Measurements from ENCODE around the gene DNAJC28. TPM values are rescaled to one million over a fixed set of nuclear protein-coding genes. Genes with fewer than 3 reads are reported as not detected.

Gene DNAJC28
- total RNA-seq, 1 experiment from 2014 or later: 3.5 TPM

DNA sequence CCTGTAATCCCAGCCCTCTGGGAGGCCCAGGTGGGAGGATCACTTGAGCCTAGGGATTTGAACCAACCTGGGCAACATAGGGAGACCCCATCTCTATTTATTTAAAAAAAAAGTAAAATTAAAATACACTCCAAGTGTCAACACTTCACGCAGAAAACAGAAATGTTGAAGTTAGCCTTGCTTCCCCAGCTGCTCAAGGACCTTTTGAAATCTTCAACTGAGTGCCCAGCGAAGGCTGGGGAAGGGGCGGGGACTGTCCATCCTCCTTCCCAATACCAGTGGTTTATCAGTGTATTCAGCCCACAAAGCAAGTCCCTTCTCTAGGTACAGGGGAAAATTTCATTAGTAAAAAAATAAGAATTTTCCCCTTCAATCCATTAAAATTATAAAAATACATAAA is 2.2 kb upstream of the DNAJC28 start (continued):
- TF ChIP-seq ESRRA (CRISPR knock-in tag; IDR thresholded peaks at IDR 0.05; ENCODE audit: borderline replicate concordance): no peak
- TF ChIP-seq SMAD4 (CRISPR knock-in tag; IDR thresholded peaks at IDR 0.05): no peak
- TF ChIP-seq NR2C2 (CRISPR knock-in tag; IDR thresholded peaks at IDR 0.05): no peak

- TF ChIP-seq CTCF (IDR thresholded peaks at IDR 0.05) (no peak), SMAD3 (CRISPR knock-in tag; IDR thresholded peaks at IDR 0.05; ENCODE audit: borderline replicate concordance) (no peak), ZNF425 (CRISPR knock-in tag; conservative IDR thresholded peaks at IDR 0.05) (no peak), TEAD4 (CRISPR knock-in tag; IDR thresholded peaks at IDR 0.05) (no peak), HMGA2 (CRISPR knock-in tag; IDR thresholded peaks at IDR 0.05) (no peak)
- TF ChIP-seq, protein P1, sequence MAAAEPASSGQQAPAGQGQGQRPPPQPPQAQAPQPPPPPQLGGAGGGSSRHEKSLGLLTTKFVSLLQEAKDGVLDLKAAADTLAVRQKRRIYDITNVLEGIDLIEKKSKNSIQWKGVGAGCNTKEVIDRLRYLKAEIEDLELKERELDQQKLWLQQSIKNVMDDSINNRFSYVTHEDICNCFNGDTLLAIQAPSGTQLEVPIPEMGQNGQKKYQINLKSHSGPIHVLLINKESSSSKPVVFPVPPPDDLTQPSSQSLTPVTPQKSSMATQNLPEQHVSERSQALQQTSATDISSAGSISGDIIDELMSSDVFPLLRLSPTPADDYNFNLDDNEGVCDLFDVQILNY (CRISPR knock-in tag; IDR thresholded peaks at IDR 0.05): no peak
- DNase-seq (ENCODE audit: low spot score): no peak
- H3K36me3 Mint-ChIP-seq: peaks cover 12% of the 10 kb centered on the region
- peaks cover 24% of the 10 kb centered on the region for H3K4me1 Mint-ChIP-seq
- H3K9me3 Mint-ChIP-seq: no peaks in the 10 kb centered on the region
- peak overlapping the region; percentile 90 for H3K4me3 Mint-ChIP-seq
- H3K27ac Mint-ChIP-seq: no peak overlapping the region
- POLR2A ChIA-PET: interaction anchor here (0.7 kb wide), 1 partner anchor 33 kb away, joined by 4 read pairs; no protein-coding TSS in a partner anchor
- ATAC-seq: no peak
- H3K27me3 Mint-ChIP-seq (ENCODE audit: low read depth): peaks cover 3% of the 10 kb centered on the region; the same call in 1 of the 2 replicates
- CTCF ChIA-PET: no interaction called here
Measured at GRCh38 chr21:33492571-33492970, 1.1 kb upstream of the DNAJC28 start.

- 0 out of 2 replicates have a peak, but pooled peaks cover under 1% of the 10 kb centered on the region for H3K27me3 Mint-ChIP-seq (ENCODE audit: low read depth)
- peaks cover 12% of the 10 kb centered on the region for H3K36me3 Mint-ChIP-seq
- DNase-seq (ENCODE audit: low spot score) (no peak), ATAC-seq (no peak)
- peak overlapping the region; percentile 23; the same call in 1 of the 2 replicates for H3K27ac Mint-ChIP-seq
- ChIA-PET POLR2A (interaction anchor here (0.8 to 1.7 kb wide), 2 partner anchors 11 to 97 kb away, joined by 3 to 15 read pairs; partner anchors contain the start of genes DONSON and TMEM50B), CTCF (interaction anchor here (0.6 to 2.5 kb wide), 7 partner anchors 9 to 166 kb away, joined by 3 to 14 read pairs (median 4); partner anchors contain the start of genes IFNAR1 and TMEM50B)
- no peaks in the 10 kb centered on the region for H3K9me3 Mint-ChIP-seq
- H3K4me1 Mint-ChIP-seq: peaks cover 15% of the 10 kb centered on the region
- TF ChIP-seq FOXP1 (CRISPR knock-in tag; IDR thresholded peaks at IDR 0.05; ENCODE audit: borderline replicate concordance) (no peak), FOXK1 (CRISPR knock-in tag; IDR thresholded peaks at IDR 0.05) (0 out of 2 replicates have a peak, but pooled peaks have one; percentile 3)
- peak overlapping the region; percentile 90 for H3K4me3 Mint-ChIP-seq
Measured at GRCh38 chr21:33490991-33491372, 534 bp downstream of the DNAJC28 start.

DNA sequence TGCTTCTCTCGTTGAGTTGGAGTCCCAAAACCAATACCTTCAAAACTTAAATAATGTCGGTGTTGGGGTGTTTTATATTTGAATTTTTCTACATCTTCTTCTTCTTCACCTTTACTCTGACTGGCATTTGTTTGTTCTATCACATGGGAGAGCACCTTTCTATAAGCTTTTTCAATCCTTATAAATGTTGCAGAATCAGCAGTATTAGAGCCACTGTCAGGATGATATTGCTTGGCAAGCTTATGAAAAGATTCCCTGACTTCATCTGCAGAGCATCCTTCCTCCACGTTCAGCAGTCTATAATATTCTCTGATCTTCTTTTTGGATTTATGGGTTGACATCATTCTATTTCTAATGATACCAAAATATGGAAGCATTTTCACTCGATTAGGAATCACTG is 2.6 kb downstream of the DNAJC28 start:
- CTCF ChIA-PET: no interaction called here
- TF ChIP-seq ATF2 (CRISPR knock-in tag; IDR thresholded peaks at IDR 0.05; ENCODE audit: borderline replicate concordance, low read depth): no peak
- TF ChIP-seq ZNF263 (CRISPR knock-in tag; IDR thresholded peaks at IDR 0.05; ENCODE audit: low read depth): no peak
- no peak for TF ChIP-seq MXD4 (CRISPR knock-in tag; IDR thresholded peaks at IDR 0.05; ENCODE audit: borderline replicate concordance)
- TF ChIP-seq ATF6 (CRISPR knock-in tag; IDR thresholded peaks at IDR 0.05): no peak
- TF ChIP-seq, protein P2, sequence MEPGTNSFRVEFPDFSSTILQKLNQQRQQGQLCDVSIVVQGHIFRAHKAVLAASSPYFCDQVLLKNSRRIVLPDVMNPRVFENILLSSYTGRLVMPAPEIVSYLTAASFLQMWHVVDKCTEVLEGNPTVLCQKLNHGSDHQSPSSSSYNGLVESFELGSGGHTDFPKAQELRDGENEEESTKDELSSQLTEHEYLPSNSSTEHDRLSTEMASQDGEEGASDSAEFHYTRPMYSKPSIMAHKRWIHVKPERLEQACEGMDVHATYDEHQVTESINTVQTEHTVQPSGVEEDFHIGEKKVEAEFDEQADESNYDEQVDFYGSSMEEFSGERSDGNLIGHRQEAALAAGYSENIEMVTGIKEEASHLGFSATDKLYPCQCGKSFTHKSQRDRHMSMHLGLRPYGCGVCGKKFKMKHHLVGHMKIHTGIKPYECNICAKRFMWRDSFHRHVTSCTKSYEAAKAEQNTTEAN (CRISPR knock-in tag; IDR thresholded peaks at IDR 0.05): no peak
- no peak for TF ChIP-seq SP1 (CRISPR knock-in tag; conservative IDR thresholded peaks at IDR 0.05)
- no peak for TF ChIP-seq HMGA2 (CRISPR knock-in tag; IDR thresholded peaks at IDR 0.05)
- no peak for TF ChIP-seq KAT7 (CRISPR knock-in tag; IDR thresholded peaks at IDR 0.05; ENCODE audit: borderline replicate concordance)
- TF ChIP-seq, protein P3, sequence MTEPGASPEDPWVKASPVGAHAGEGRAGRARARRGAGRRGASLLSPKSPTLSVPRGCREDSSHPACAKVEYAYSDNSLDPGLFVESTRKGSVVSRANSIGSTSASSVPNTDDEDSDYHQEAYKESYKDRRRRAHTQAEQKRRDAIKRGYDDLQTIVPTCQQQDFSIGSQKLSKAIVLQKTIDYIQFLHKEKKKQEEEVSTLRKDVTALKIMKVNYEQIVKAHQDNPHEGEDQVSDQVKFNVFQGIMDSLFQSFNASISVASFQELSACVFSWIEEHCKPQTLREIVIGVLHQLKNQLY (CRISPR knock-in tag; IDR thresholded peaks at IDR 0.05): no peak
- no peak for TF ChIP-seq ZNF138 (CRISPR knock-in tag; conservative IDR thresholded peaks at IDR 0.05)

More for the DNA sequence above, 2.6 kb downstream of the DNAJC28 start:
- POLR2A ChIA-PET: no interaction called here
- Mint-ChIP-seq H3K27ac (no peak overlapping the region), H3K36me3 (peaks cover 12% of the 10 kb centered on the region), H3K27me3 (ENCODE audit: low read depth) (no peaks in the 10 kb centered on the region), H3K4me1 (peaks cover 8% of the 10 kb centered on the region), H3K4me3 (no peak overlapping the region), H3K9me3 (no peaks in the 10 kb centered on the region)
- ATAC-seq (no peak), DNase-seq (ENCODE audit: low spot score) (no peak)

All from WTC11 (cell line).